ENCODE data around the gene FKBP4. TPM values are rescaled to one million over a fixed set of nuclear protein-coding genes. Genes with fewer than 3 reads are reported as not detected.

FKBP4 gene
- total RNA-seq, 1 experiment from 2014 or later = 122 TPM

- CTCF ChIA-PET = interaction anchor here (0.6 to 1.2 kb wide), 3 partner anchors 12 to 171 kb away, joined by 3 to 4 read pairs (median 4); no protein-coding TSS in a partner anchor
- no TSS peak for BruUV-seq (replicated peaks)
- no peak for TF ChIP-seq CTCF (IDR thresholded peaks at IDR 0.05; ENCODE audit: unreplicated experiment)
- H3K27me3 Mint-ChIP-seq (ENCODE audit: unreplicated experiment) = peaks cover 18% of the 10 kb centered on the region
- DNase-seq = no peak
- H3K4me1 Mint-ChIP-seq (ENCODE audit: low read depth, unreplicated experiment) = peaks cover 22% of the 10 kb centered on the region
- H3K36me3 Mint-ChIP-seq (ENCODE audit: insufficient read depth, unreplicated experiment) = peaks cover 58% of the 10 kb centered on the region
- no peaks in the 10 kb centered on the region for H3K9me3 Mint-ChIP-seq (ENCODE audit: low read depth, unreplicated experiment)
- peak overlapping the region; percentile 87 for H3K27ac Mint-ChIP-seq (ENCODE audit: unreplicated experiment)
- intact Hi-C loops (cut with micrococcal nuclease; ENCODE audit: unreplicated experiment) = no loop called here
- peak overlapping the region; percentile 93 for H3K4me3 Mint-ChIP-seq (ENCODE audit: low read depth, unreplicated experiment)
These were observed 1.5 kb downstream of the FKBP4 start for GRCh38 chr12:2796187-2796666.

DNA sequence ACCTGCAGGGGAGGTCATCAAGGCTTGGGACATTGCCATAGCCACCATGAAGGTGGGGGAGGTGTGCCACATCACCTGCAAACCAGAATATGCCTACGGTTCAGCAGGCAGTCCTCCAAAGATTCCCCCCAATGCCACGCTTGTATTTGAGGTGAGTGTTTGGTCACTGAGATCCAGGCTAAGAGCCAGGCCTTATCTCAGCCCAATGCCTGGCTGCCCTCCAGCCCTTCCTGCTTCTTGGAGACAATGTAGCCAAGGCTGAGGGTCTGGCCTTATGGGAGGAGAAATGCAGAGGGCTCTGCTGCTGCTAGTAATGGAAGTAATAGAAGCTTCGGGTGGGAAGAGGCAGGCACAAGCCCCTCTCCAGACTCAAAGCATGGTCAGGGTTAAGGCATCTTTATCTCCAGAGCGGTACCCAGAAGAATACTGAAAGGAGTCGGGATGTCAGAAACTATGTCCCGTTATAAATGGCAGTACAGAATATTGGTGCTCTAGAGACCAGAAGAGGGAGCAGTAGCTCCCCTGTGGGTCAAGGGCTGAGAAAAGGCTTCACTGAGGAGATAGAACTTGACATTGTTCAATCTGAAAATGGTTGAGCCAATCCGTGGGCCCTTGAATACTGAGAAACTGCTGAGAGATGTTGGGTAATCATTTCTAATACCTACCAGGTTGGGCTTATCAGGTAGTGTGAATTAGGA lies 3.1 kb downstream of the FKBP4 start:
- intact Hi-C loops (cut with micrococcal nuclease; ENCODE audit: unreplicated experiment) = no loop called here
- no peak for TF ChIP-seq CTCF (IDR thresholded peaks at IDR 0.05; ENCODE audit: unreplicated experiment)
- no TSS peak for BruUV-seq (replicated peaks)
- CTCF ChIA-PET = interaction anchor here (0.6 kb wide), 1 partner anchor 29 kb away, joined by 3 read pairs; no protein-coding TSS in a partner anchor
- Mint-ChIP-seq H3K27ac (ENCODE audit: unreplicated experiment) (peak overlapping the region; percentile 87), H3K36me3 (ENCODE audit: insufficient read depth, unreplicated experiment) (peaks cover 73% of the 10 kb centered on the region), H3K27me3 (ENCODE audit: unreplicated experiment) (peaks cover 6% of the 10 kb centered on the region), H3K4me3 (ENCODE audit: low read depth, unreplicated experiment) (peak overlapping the region; percentile 93), H3K4me1 (ENCODE audit: low read depth, unreplicated experiment) (peaks cover 22% of the 10 kb centered on the region), H3K9me3 (ENCODE audit: low read depth, unreplicated experiment) (no peaks in the 10 kb centered on the region)
- no peak for DNase-seq

DNA sequence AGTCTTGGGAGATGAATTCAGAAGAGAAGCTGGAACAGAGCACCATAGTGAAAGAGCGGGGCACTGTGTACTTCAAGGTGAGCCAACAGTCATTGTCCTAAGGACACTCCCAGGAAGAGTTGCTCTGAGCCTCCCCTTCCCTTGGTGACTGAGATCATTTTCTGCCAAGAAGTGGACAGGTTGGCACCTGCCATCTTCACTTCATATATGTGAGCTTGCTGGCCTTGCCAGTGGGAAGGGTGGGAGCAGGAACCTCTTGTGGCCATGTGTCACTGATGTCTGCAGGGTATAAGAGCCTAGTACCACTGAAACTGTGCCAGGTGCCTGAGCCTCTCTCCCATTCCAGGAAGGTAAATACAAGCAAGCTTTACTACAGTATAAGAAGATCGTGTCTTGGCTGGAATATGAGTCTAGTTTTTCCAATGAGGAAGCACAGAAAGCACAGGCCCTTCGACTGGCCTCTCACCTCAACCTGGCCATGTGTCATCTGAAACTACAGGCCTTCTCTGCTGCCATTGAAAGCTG lies 5.3 kb downstream of the FKBP4 start:
- H3K27me3 Mint-ChIP-seq (ENCODE audit: unreplicated experiment) = no peaks in the 10 kb centered on the region
- H3K36me3 Mint-ChIP-seq (ENCODE audit: insufficient read depth, unreplicated experiment) = peaks cover 79% of the 10 kb centered on the region
- BruUV-seq (replicated peaks) = no TSS peak
- no peak for DNase-seq
- no peak overlapping the region for H3K4me3 Mint-ChIP-seq (ENCODE audit: low read depth, unreplicated experiment)
- peak overlapping the region; percentile 36 for H3K27ac Mint-ChIP-seq (ENCODE audit: unreplicated experiment)
- peaks cover 22% of the 10 kb centered on the region for H3K4me1 Mint-ChIP-seq (ENCODE audit: low read depth, unreplicated experiment)
- intact Hi-C loops (cut with micrococcal nuclease; ENCODE audit: unreplicated experiment) = no loop called here
- TF ChIP-seq CTCF (IDR thresholded peaks at IDR 0.05; ENCODE audit: unreplicated experiment) = no peak
- H3K9me3 Mint-ChIP-seq (ENCODE audit: low read depth, unreplicated experiment) = no peaks in the 10 kb centered on the region
- CTCF ChIA-PET = no interaction called here

DNA sequence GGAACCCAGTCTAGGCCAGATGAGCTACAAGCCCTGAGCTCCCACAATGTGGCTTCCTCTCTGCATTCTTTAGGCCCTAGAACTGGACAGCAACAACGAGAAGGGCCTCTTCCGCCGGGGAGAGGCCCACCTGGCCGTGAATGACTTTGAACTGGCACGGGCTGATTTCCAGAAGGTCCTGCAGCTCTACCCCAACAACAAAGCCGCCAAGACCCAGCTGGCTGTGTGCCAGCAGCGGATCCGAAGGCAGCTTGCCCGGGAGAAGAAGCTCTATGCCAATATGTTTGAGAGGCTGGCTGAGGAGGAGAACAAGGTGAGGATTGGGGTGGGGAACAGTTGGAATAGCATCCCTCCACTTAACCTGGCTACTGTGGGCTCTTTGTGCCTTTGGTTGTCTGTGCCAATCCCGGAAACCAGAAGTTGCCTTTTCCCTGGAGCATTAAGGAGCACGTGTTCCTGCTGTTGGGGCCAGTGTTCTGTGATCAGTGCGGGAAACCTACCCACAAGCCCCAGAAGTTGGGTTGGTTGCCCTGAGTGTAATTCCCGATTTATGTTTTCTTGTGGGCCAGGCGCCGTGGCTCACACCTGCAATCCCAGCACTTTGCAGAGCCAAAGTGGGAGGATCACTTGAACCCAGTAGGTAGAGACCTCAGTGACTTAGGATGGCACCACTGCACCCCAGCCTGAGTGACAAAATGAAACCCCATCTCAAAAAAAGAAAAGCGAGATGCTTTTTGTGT lies 6.4 kb downstream of the FKBP4 start:
- intact Hi-C loops (cut with micrococcal nuclease; ENCODE audit: unreplicated experiment) = no loop called here
- H3K27ac Mint-ChIP-seq (ENCODE audit: unreplicated experiment) = peak overlapping the region; percentile 36
- no peak for TF ChIP-seq CTCF (IDR thresholded peaks at IDR 0.05; ENCODE audit: unreplicated experiment)

More for the DNA sequence above, 6.4 kb downstream of the FKBP4 start:
- CTCF ChIA-PET = interaction anchor here (0.7 kb wide), 1 partner anchor 415 kb away, joined by 3 read pairs; no protein-coding TSS in a partner anchor
- DNase-seq = no peak
- Mint-ChIP-seq H3K36me3 (ENCODE audit: insufficient read depth, unreplicated experiment) (peaks cover 81% of the 10 kb centered on the region), H3K27me3 (ENCODE audit: unreplicated experiment) (no peaks in the 10 kb centered on the region), H3K9me3 (ENCODE audit: low read depth, unreplicated experiment) (no peaks in the 10 kb centered on the region), H3K4me3 (ENCODE audit: low read depth, unreplicated experiment) (no peak overlapping the region), H3K4me1 (ENCODE audit: low read depth, unreplicated experiment) (peaks cover 22% of the 10 kb centered on the region)
- BruUV-seq (replicated peaks) = no TSS peak
